Glomerular visceral epithelial cell (primary cell): ENCODE data around the gene HEATR3.

Source experiments
- DNase-seq: peaks from one replicate; pipeline ENCODE4 v3.0.0-alpha.2; 2016; ENCODE audit errors: extremely low spot score

The HEATR3 gene

GRCh38 chr16:50153596-50154419 lies 88.0 kb downstream of the HEATR3 start:
- peak; percentile 16 for DNase-seq

- DNase-seq, result peak; percentile 7
Observed at GRCh38 chr16:50154420-50154950, 88.7 kb downstream of the HEATR3 start.

GRCh38 chr16:50155925-50156324 lies 90.2 kb downstream of the HEATR3 start:
- DNase-seq, result no peak
